Thoracic aorta (tissue), 2 donors: ENCODE measurements around the gene ODF2L. TPM values are rescaled to one million over a fixed set of nuclear protein-coding genes. Genes with fewer than 3 reads are reported as not detected.

ENCODE experiments used
- ATAC-seq: fragments of 150-250 bp; one replicate; pipeline ENCODE4 v1.8.0; 2017; ENCODE audit warnings: low read depth; ENCODE audit not compliant: insufficient number of reproducible peaks, low FRiP score
- DNase-seq: peaks from one replicate; pipeline ENCODE4 v3.0.0-alpha.2; 2020; ENCODE audit warnings: low spot score
- H3K27ac ChIP-seq, 2 donors: fragments of 200-600 bp; sonication (generic); 1 replicate in 1 of 2; 2 replicates in 1 of 2; pipeline ENCODE4 v1.5.1; 2016; ENCODE audit warnings: mild to moderate bottlenecking in 2 of 2, moderate library complexity in 2 of 2
- H3K27me3 ChIP-seq: fragments of 200-600 bp; sonication (generic); replicated peaks from 2 replicates; pipeline ENCODE4 v1.6.0; 2016; ENCODE audit warnings: mild to moderate bottlenecking; ENCODE audit not compliant: insufficient read depth
- H3K36me3 ChIP-seq: fragments of 200-600 bp; sonication (generic); one replicate; pipeline ENCODE4 v1.5.1; 2016
- H3K4me1 ChIP-seq, 2 donors: fragments of 200-600 bp; sonication (generic); 1 replicate in 1 of 2; 2 replicates in 1 of 2; pipeline versions ENCODE4 v1.5.1 to v1.6.0; 2016; ENCODE audit warnings: low read depth in 2 of 2, mild to moderate bottlenecking in 1 of 2; ENCODE audit not compliant: control insufficient read depth in 1 of 2
- H3K4me3 ChIP-seq: fragments of 200-600 bp; sonication (generic); 2 replicates; pipeline ENCODE4 v1.5.1; 2016; ENCODE audit warnings: mild to moderate bottlenecking
- H3K9me3 ChIP-seq: fragments of 200-600 bp; sonication (generic); 2 replicates; pipeline ENCODE4 v1.5.1; 2016
- total RNA-seq, 2 donors: library from RNA; depleted of rRNA; stranded (reverse); fragments of >200 nt; gene quantifications; one replicate each; pipeline versions ENCODE4 v1.1.0 to v1.2.3, GENCODE V29; 2016
- TF ChIP-seq, protein P1 (sequence below): fragments of 200-600 bp; sonication (generic); IDR thresholded peaks from one replicate; pipeline ENCODE4 v1.5.1; 2019; ENCODE audit warnings: antibody characterized with exemption

The ODF2L gene, protein sequence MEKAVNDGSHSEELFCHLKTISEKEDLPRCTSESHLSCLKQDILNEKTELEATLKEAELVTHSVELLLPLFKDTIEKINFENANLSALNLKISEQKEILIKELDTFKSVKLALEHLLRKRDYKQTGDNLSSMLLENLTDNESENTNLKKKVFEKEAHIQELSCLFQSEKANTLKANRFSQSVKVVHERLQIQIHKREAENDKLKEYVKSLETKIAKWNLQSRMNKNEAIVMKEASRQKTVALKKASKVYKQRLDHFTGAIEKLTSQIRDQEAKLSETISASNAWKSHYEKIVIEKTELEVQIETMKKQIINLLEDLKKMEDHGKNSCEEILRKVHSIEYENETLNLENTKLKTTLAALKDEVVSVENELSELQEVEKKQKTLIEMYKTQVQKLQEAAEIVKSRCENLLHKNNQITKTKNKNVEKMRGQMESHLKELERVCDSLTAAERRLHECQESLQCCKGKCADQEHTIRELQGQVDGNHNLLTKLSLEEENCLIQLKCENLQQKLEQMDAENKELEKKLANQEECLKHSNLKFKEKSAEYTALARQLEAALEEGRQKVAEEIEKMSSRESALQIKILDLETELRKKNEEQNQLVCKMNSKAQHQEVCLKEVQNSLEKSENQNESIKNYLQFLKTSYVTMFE
- 10 to 100 TPM; 45.6 to 74.5 TPM for total RNA-seq

DNA sequence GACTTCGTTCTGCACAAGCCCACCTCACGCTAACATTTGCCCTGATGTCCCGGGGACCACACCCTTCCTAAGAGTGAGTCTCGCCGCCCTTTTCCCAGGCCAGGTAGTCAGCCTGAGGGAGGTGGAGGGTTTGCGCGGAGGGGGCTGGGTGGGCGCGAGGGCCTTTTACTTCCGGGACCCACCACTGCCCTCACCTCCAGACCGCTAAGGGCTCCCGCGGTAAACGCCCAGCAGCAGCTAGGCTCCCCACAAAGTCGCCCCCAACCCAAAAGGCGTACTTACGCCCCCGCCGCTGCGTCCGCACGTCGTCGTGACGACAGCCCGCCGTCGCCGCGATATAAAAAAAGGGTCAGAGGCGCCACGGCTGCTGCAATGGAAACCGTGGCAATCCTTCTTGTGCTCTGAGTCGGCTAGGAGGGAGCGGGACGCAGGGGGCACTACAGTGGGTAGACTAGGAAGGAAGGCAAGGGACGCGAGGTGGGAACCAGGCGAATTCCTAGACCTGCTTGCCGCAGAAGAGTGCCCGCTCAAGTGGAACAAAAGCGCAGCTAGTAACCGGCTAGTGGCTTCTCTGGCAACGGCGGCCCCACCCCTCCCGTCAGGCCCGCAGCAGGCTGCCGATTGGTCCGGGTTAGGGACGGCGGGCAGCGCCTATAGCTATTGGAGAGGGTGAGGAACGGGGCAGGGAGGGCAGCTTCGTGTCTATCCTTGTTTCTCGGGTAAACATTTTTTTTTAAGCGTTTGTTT is at the start of gene ODF2L:
Gene ODF2L (minus strand): TSS at position 573 of the 747 bp plus-strand sequence. CDS start 9,296 bp downstream, outside the sequence.
- ATAC-seq (peak; percentile 75), DNase-seq (peak; percentile 41)
- TF ChIP-seq, protein P1, sequence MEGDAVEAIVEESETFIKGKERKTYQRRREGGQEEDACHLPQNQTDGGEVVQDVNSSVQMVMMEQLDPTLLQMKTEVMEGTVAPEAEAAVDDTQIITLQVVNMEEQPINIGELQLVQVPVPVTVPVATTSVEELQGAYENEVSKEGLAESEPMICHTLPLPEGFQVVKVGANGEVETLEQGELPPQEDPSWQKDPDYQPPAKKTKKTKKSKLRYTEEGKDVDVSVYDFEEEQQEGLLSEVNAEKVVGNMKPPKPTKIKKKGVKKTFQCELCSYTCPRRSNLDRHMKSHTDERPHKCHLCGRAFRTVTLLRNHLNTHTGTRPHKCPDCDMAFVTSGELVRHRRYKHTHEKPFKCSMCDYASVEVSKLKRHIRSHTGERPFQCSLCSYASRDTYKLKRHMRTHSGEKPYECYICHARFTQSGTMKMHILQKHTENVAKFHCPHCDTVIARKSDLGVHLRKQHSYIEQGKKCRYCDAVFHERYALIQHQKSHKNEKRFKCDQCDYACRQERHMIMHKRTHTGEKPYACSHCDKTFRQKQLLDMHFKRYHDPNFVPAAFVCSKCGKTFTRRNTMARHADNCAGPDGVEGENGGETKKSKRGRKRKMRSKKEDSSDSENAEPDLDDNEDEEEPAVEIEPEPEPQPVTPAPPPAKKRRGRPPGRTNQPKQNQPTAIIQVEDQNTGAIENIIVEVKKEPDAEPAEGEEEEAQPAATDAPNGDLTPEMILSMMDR: no peak
- no peaks in the 10 kb centered on the region for H3K27me3 ChIP-seq
- H3K4me1 ChIP-seq: peaks cover 3 to 19% of the 10 kb centered on the region in 2 donors
- no peaks in the 10 kb centered on the region for H3K9me3 ChIP-seq
- H3K4me3 ChIP-seq: peak within 1 kb of the TSS; percentile 90
- no peaks in the 10 kb centered on the region for H3K36me3 ChIP-seq
- H3K27ac ChIP-seq: peak within 1 kb of the TSS; percentile 36 to 75

DNA sequence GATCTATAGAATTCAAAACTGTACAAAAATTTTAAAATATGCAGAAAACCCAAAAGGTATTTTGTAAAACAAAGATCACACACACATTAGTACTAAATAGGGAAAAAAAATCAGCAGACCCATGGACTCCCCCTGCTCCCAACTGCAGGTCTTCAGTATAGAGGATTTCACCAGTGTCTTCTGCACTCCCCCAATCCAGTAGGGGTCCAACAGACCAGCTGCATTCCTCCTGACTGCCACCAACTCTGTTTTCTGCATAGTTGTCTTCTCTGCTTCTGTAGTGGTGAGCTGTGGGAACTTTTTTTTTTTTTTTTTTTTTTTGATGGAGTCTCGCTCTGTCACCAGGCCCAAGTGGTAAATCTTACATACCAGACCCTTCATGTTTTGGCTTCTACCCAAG is 49.8 kb upstream of the ODF2L start:
- Histone ChIP-seq H3K4me1 (no peaks in the 10 kb centered on the region), H3K27ac (no peak overlapping the region), H3K36me3 (no peaks in the 10 kb centered on the region), H3K27me3 (no peaks in the 10 kb centered on the region), H3K4me3 (no peak overlapping the region), H3K9me3 (no peaks in the 10 kb centered on the region)
- TF ChIP-seq, protein P1: no peak
- ATAC-seq (no peak), DNase-seq (no peak)

DNA sequence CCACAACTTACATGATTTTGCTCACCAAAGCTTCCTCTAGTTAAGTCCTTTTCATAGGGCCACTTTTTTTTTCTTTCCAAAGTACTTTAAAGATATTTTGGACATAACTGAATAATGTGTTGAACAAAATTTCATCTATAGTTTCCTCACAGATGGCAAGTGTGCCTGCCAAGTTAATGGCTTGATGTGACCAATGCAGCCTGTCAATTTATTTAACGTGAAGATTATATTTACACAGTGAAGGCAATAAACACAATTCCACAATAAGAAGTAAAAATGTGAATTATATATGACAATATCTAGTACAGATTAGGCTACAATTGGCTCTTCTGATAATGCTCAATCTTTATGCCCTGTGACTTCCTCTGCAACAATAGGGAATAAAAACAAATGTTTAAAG is 45.9 kb upstream of the ODF2L start:
- TF ChIP-seq, protein P1: no peak
- H3K4me1 ChIP-seq: no peaks in the 10 kb centered on the region
- no peaks in the 10 kb centered on the region for H3K27me3 ChIP-seq
- H3K36me3 ChIP-seq: no peaks in the 10 kb centered on the region
- no peak overlapping the region for H3K27ac ChIP-seq
- no peak overlapping the region for H3K4me3 ChIP-seq
- no peak for DNase-seq
- no peak for ATAC-seq
- no peaks in the 10 kb centered on the region for H3K9me3 ChIP-seq

DNA sequence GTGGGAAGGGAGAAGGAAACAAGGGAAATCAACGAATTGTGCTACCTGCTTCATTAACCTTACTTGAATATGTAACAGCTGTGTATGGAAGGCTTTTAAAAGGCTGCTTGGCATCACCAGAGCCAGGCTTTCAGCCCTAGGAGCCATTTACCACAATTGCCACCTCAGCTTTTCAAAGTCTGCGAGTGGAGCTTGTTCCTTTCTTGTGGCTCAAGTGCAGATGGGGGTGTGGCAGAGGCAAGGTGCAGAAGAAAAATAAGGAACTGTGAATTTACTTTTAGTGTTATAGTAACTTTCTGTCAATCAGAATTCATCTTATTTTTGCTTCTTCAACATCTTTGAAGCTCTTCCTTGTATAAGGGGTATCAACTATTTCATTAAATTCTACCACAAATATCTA is 45.5 kb upstream of the ODF2L start:
- no peaks in the 10 kb centered on the region for H3K27me3 ChIP-seq
- H3K27ac ChIP-seq: no peak overlapping the region
- no peaks in the 10 kb centered on the region for H3K36me3 ChIP-seq
- H3K4me3 ChIP-seq: no peak overlapping the region
- ATAC-seq (no peak), DNase-seq (no peak)
- H3K4me1 ChIP-seq: no peaks in the 10 kb centered on the region
- TF ChIP-seq, protein P1: no peak
- H3K9me3 ChIP-seq: no peaks in the 10 kb centered on the region

DNA sequence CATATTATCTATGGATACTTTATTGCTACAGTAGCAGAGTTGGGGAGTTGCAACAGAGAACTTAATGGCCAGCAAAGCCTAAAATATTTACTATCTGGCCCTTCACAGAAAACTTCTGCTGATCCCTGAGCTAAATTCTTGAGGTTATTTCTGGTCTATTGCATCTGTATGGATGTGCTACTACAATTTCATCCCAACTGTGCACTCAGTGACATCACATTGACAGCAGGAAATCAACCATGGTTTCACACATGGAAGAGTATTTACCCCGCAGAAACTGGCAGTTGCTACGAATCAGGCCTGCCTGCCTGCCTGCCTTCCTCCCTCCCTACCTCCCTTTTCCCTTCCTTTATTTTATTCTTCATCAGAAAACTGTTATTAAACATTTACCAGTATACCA is 39.9 kb upstream of the ODF2L start:
- Histone ChIP-seq H3K9me3 (no peaks in the 10 kb centered on the region), H3K4me3 (no peak overlapping the region), H3K27me3 (no peaks in the 10 kb centered on the region), H3K36me3 (no peaks in the 10 kb centered on the region), H3K4me1 (no peaks in the 10 kb centered on the region), H3K27ac (no peak overlapping the region)
- TF ChIP-seq, protein P1: no peak
- ATAC-seq (no peak), DNase-seq (no peak)
